K562 (cell line): ENCODE measurements around the gene SPTLC1. TPM values are rescaled to one million over a fixed set of nuclear protein-coding genes. Genes with fewer than 3 reads are reported as not detected.
A peak's percentile ranks its signal among the peaks of the same experiment; 100 is the strongest.
"Not testable (repeated sequence)": the region's sequence is repeated elsewhere in the genome, so short reads cannot be mapped to it uniquely, and the experiment has no call there.

ENCODE experiments used
- ATAC-seq: fragments of 200-7000 bp; cut with Tn5 transposase; 3 replicates; pipeline ENCODE4 v1.9.1; 2020; ENCODE audit warnings: moderate library complexity
- BruUV-seq: library from RNA; stranded (reverse); fragments of 400-500 nt; replicated peaks from 2 replicates; lab custom pipeline; 2021; lab: Mats Ljungman, UMichigan
- CTCF ChIA-PET: fragments of 300-600 bp; formaldehyde crosslinking; extraction: SDS; loops from one replicate; lab custom pipeline; 2021; ENCODE audit warnings: low intra/inter-chr PET ratio; lab: Yijun Ruan, JAX
- POLR2A ChIA-PET: fragments of 300-600, 350-650 bp; sonication (Branson Sonifier 250); formaldehyde crosslinking; extraction: SDS; loops from one replicate; lab custom pipeline; 2021; ENCODE audit warnings: antibody characterized with exemption, inconsistent platforms; lab: Yijun Ruan, JAX
- DNase-seq, 4 experiments: peaks; one replicate each; pipeline versions ENCODE4 v3.0.0 to v3.0.0-alpha.2; 2011 to 2018; ENCODE audit warnings: low spot score in 3 of 4, mixed read lengths in 3 of 4; ENCODE audit errors: extremely low read depth in 1 of 4
- FAIRE-seq: peaks from 2 replicates; lab custom pipeline; 2011; peaks lifted over from hg19 to GRCh38; lab: Jason Lieb, UNC
- H2AFZ ChIP-seq: 2 replicates; pipeline ENCODE4 v1.6.0; 2011; ENCODE audit warnings: low read depth, low read length, control low read depth, inconsistent platforms
- H3K27ac ChIP-seq: fragments of 200-600 bp; 3 replicates; pipeline ENCODE4 v1.8.0; 2011; ENCODE audit warnings: low read depth, mild to moderate bottlenecking, control low read depth, inconsistent platforms, low read length, moderate library complexity, mixed read lengths; ENCODE audit errors: extremely low read depth
- H3K27me3 ChIP-seq, 2 experiments: fragments of 300-600 bp in 1 of 2; 2 replicates in 1 of 2; 3 replicates in 1 of 2; pipeline versions ENCODE4 v1.6.0 to v1.8.0; 2011; ENCODE audit warnings: inconsistent platforms in 2 of 2, low read length in 2 of 2, mild to moderate bottlenecking in 1 of 2, mixed read lengths in 1 of 2, moderate library complexity in 1 of 2; ENCODE audit not compliant: control insufficient read depth in 2 of 2, insufficient read depth in 2 of 2
- H3K36me3 ChIP-seq: fragments of 300-600 bp; 3 replicates; pipeline ENCODE4 v1.8.0; 2011; ENCODE audit warnings: mild to moderate bottlenecking, low read length, inconsistent platforms; ENCODE audit not compliant: control insufficient read depth, insufficient read depth
- H3K4me1 ChIP-seq, 2 experiments: fragments of 200-600 bp in 1 of 2; replicated peaks in 1 of 2; 2 replicates in 1 of 2; 3 replicates in 1 of 2; pipeline versions ENCODE4 v1.5.1 to v1.8.0; 2011; ENCODE audit warnings: inconsistent platforms in 2 of 2, low read length in 2 of 2, mild to moderate bottlenecking in 1 of 2, mixed read lengths in 1 of 2, moderate library complexity in 1 of 2; ENCODE audit not compliant: control insufficient read depth in 2 of 2, insufficient read depth in 2 of 2
- H3K4me2 ChIP-seq: 2 replicates; pipeline ENCODE4 v1.6.1; 2011; ENCODE audit warnings: low read length, control low read depth, inconsistent platforms, mixed read lengths; ENCODE audit not compliant: insufficient read depth
- H3K4me3 ChIP-seq: fragments of 200-600 bp; sonication (generic), shearing (Covaris generic); 2 replicates; pipeline ENCODE4 v1.5.1; 2016; ENCODE audit warnings: control low read depth, inconsistent platforms
- H3K79me2 ChIP-seq: fragments of 200-600 bp; 3 replicates; pipeline ENCODE4 v1.8.0; 2011; ENCODE audit warnings: low read length, inconsistent platforms; ENCODE audit not compliant: control insufficient read depth, insufficient read depth
- H3K9ac ChIP-seq, 2 experiments: 2 replicates each; pipeline versions ENCODE4 v1.6.0 to v1.6.1; 2011; ENCODE audit warnings: low read depth in 2 of 2, low read length in 2 of 2, control low read depth in 1 of 2, inconsistent platforms in 1 of 2, mild to moderate bottlenecking in 1 of 2, mixed read lengths in 1 of 2; ENCODE audit not compliant: insufficient read depth in 1 of 2
- H3K9me1 ChIP-seq: one replicate; pipeline ENCODE4 v1.6.0; 2011; ENCODE audit warnings: inconsistent platforms, mild to moderate bottlenecking, low read length, moderate library complexity; ENCODE audit not compliant: control insufficient read depth, insufficient read depth
- H3K9me3 ChIP-seq: replicated peaks from 2 replicates; pipeline ENCODE4 v1.5.1; 2011; ENCODE audit warnings: low read depth, low read length, inconsistent platforms; ENCODE audit not compliant: control insufficient read depth, insufficient read depth
- H4K20me1 ChIP-seq: replicated peaks from 2 replicates; pipeline ENCODE4 v1.6.1; 2011; ENCODE audit warnings: low read length, inconsistent platforms, mixed read lengths; ENCODE audit not compliant: control insufficient read depth, insufficient read depth
- C11orf30 ChIP-seq: fragments of 450-650 bp; IDR thresholded peaks from 2 replicates; pipeline ENCODE4 v1.6.1; 2016; ENCODE audit warnings: low read depth, mild to moderate bottlenecking
- CUX1 ChIP-seq: fragments of 200-800 bp; sonication (Bioruptor generic); IDR thresholded peaks from 2 replicates; pipeline ENCODE4 v1.6.1; 2016; ENCODE audit warnings: missing genetic modification characterization, missing compliant biosample characterization
- MAFF ChIP-seq: IDR thresholded peaks from 2 replicates; pipeline ENCODE4 v1.6.1; 2012; ENCODE audit warnings: low read length, improper control_type of control experiment
- MAFG ChIP-seq: fragments of 450-650 bp; conservative IDR thresholded peaks from 2 replicates; pipeline ENCODE4 v1.6.1; 2016; ENCODE audit warnings: missing genetic modification characterization, missing compliant biosample characterization
- RBFOX2 ChIP-seq: fragments of 200-400 bp; formaldehyde crosslinking; IDR thresholded peaks from 2 replicates; pipeline ENCODE4 v1.6.1; 2017; ENCODE audit warnings: low read depth, mild to moderate bottlenecking, low read length, moderate library complexity
- ZNF316 ChIP-seq: fragments of 450-650 bp; IDR thresholded peaks from 2 replicates; pipeline ENCODE4 v1.6.1; 2016
- WGBS: fragments of 100-300 bp; shearing (Covaris generic); methylation state at CpG from one replicate; pipeline ENCODE4 v1.1.6; 2016; ENCODE audit warnings: low coverage, mixed read lengths; ENCODE audit not compliant: insufficient coverage; ENCODE audit errors: missing lambda C conversion rate; 5-methylcytosine and 5-hydroxymethylcytosine counted together
- in situ Hi-C: fragments of 300-500 bp; cut with MboI; formaldehyde crosslinking; loops from 4 replicates; pipeline ENCODE4 v1.15.0; 2018; ENCODE audit warnings: inconsistent platforms, mixed read lengths
- intact Hi-C: fragments of 100-400 bp; cut with micrococcal nuclease; formaldehyde crosslinking; loops from 2 replicates; pipeline ENCODE4 v1.14.2; 2022
- polyA plus RNA-seq, 8 experiments: library from polyadenylated mRNA; depleted of rRNA in 4 of 8; stranded (reverse) in 5 of 8; unstranded in 3 of 8; fragments of >200 nt; fragmentation: Nextera tagmentation in 2 of 8; fragmentation: Illumina TruSeq in 1 of 8; extraction: Ambion mirVana in 2 of 8; extraction: Trizol in 1 of 8; gene quantifications; 2 replicates each; pipeline versions ENCODE4 v1.2.1 to v1.2.3, GENCODE V29; 2011 to 2014; ENCODE audit warnings: inconsistent platforms in 1 of 8, missing spikeins in 1 of 8
- total RNA-seq, 7 experiments: library from RNA; depleted of rRNA in 6 of 7; stranded (reverse); fragments of >200 nt in 6 of 7; fragmentation: Illumina TruSeq in 2 of 7; extraction: Trizol in 2 of 7; gene quantifications; 2 replicates each; pipeline versions ENCODE4 v1.2.1 to v1.2.3, GENCODE V29; 2011 to 2021; ENCODE audit warnings: low replicate concordance in 1 of 7
- TF ChIP-seq, protein P1 (sequence below): fragments of 250-450 bp; sonication (Bioruptor Pico); IDR thresholded peaks from 2 replicates; pipeline ENCODE4 v1.5.0; 2020; ENCODE audit warnings: mild to moderate bottlenecking

The SPTLC1 gene
- total and polyA plus RNA-seq, 9 of the 15 experiments (the other 6 are each of a cell fraction or from before 2014, with no cell fraction given), result 58.8 to 125 (median 84.5) TPM

GRCh38 chr9:92150501-92151470 is 35.6 kb upstream of the SPTLC1 start:
- H4K20me1 ChIP-seq, intact Hi-C loops, H3K27ac ChIP-seq, H3K9me3 ChIP-seq, H3K4me2 ChIP-seq, H3K9ac ChIP-seq, H3K27me3 ChIP-seq, CTCF ChIA-PET, H3K79me2 ChIP-seq, H2AFZ ChIP-seq, ATAC-seq, H3K4me3 ChIP-seq, POLR2A ChIA-PET, DNase-seq, BruUV-seq, H3K9me1 ChIP-seq, H3K36me3 ChIP-seq, in situ Hi-C loops: not testable (repeated sequence)
- FAIRE-seq, result peak; percentile 75
- TF ChIP-seq C11orf30 (peak; percentile 68), MAFF (peak; percentile 17; the same call in 1 of the 2 replicates), MAFG (tag) (peak; percentile 63), ZNF316 (peak; percentile 87)
- 24% methylated on average over 6 of the region's 7 CpGs for WGBS
- peaks cover 13 to 17% of the 10 kb centered on the region in 2 experiments for H3K4me1 ChIP-seq

DNA sequence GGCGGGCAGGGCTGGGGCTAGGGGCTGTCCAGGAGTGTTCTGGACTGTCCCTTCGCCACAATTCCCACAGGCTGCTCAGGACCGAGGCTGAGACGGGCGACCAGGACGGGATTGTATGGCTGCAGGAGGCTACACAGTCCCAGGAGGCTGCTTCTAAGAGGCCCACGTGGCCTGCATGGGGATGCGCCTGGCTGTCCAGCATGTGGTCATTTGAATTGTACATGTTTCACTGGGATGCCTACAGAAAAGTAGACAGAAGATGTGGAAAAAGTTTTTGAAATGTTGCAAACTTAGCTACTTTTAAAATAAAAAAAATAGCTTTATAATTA is 32.6 kb upstream of the SPTLC1 start:
- POLR2A ChIA-PET, result interaction anchor here (0.6 to 1.1 kb wide), 2 partner anchors 39 to 77 kb away, joined by 3 to 4 read pairs; no protein-coding TSS in a partner anchor
- DNase-seq (no peak), FAIRE-seq (no peak), ATAC-seq (no peak; the same call in 2 of the 3 replicates)
- H3K9ac ChIP-seq, result peak overlapping the region; percentile 46 to 53; a peak in 3 of 4 replicates
- peak overlapping the region; percentile 98 for H2AFZ ChIP-seq
- no peaks in the 10 kb centered on the region for H3K9me3 ChIP-seq
- no TSS peak for BruUV-seq
- H3K79me2 ChIP-seq, result no peaks in the 10 kb centered on the region
- H4K20me1 ChIP-seq, result no peaks in the 10 kb centered on the region
- intact Hi-C loops, result no loop called here
- H3K4me1 ChIP-seq, result peaks cover 13 to 17% of the 10 kb centered on the region in 2 experiments
- no peaks in the 10 kb centered on the region for H3K9me1 ChIP-seq
- no peaks in the 10 kb centered on the region for H3K36me3 ChIP-seq
- peak overlapping the region; percentile 73; the same call in 1 of the 2 replicates for H3K4me2 ChIP-seq
- CTCF ChIA-PET, result no interaction called here
- H3K27ac ChIP-seq, result peak overlapping the region; percentile 63; the same call in 2 of the 3 replicates
- WGBS, result 74% methylated on average over 8 of the region's 8 CpGs
- in situ Hi-C loops, result no loop called here
- no peaks in the 10 kb centered on the region for H3K27me3 ChIP-seq
- H3K4me3 ChIP-seq, result no peak overlapping the region
- TF ChIP-seq CUX1 (CRISPR knock-in tag) (0 out of 2 replicates have a peak, but pooled peaks have one; percentile 16), RBFOX2 (peak; percentile 58)
- TF ChIP-seq, protein P1, sequence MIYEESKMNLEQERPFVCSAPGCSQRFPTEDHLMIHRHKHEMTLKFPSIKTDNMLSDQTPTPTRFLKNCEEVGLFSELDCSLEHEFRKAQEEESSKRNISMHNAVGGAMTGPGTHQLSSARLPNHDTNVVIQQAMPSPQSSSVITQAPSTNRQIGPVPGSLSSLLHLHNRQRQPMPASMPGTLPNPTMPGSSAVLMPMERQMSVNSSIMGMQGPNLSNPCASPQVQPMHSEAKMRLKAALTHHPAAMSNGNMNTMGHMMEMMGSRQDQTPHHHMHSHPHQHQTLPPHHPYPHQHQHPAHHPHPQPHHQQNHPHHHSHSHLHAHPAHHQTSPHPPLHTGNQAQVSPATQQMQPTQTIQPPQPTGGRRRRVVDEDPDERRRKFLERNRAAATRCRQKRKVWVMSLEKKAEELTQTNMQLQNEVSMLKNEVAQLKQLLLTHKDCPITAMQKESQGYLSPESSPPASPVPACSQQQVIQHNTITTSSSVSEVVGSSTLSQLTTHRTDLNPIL (CRISPR knock-in tag), result no peak
